A549 (cell line): ENCODE measurements around the gene COPG1.

Experiments
- CHD4 ChIP-seq: fragments of 200-600 bp; sonication (generic); IDR thresholded peaks from 2 replicates; pipeline ENCODE4 v1.6.1; 2016; ENCODE audit warnings: antibody characterized with exemption, mild to moderate bottlenecking, borderline replicate concordance
- NR3C1 ChIP-seq: fragments of >200 bp; sonication (Bioruptor Twin); formaldehyde crosslinking; IDR thresholded peaks from 3 replicates; pipeline ENCODE4 v1.6.1; 2017
- TP53 ChIP-seq: fragments of 250-450 bp; sonication (Bioruptor Pico); IDR thresholded peaks from 2 replicates; pipeline ENCODE4 v1.5.0; 2021; ENCODE audit warnings: mild to moderate bottlenecking, moderate library complexity
- ZFP36 ChIP-seq: fragments of 450-650 bp; IDR thresholded peaks from 2 replicates; pipeline ENCODE4 v1.6.1; 2014; ENCODE audit warnings: borderline replicate concordance; ENCODE audit not compliant: partially characterized antibody
- TF ChIP-seq, protein P1 (sequence below): fragments of >200 bp; sonication (Bioruptor Twin); formaldehyde crosslinking; IDR thresholded peaks from 3 replicates; pipeline ENCODE4 v1.5.1; 2016
- TF ChIP-seq, protein P2 (sequence below): IDR thresholded peaks from 2 replicates; pipeline ENCODE4 v1.6.1; 2012; ENCODE audit warnings: low read depth, borderline replicate concordance
- TF ChIP-seq, protein P3 (sequence below): fragments of 250-450 bp; sonication (Bioruptor Pico); IDR thresholded peaks from 2 replicates; pipeline ENCODE4 v1.5.0; 2021; ENCODE audit warnings: mild to moderate bottlenecking, moderate library complexity, borderline replicate concordance

DNA sequence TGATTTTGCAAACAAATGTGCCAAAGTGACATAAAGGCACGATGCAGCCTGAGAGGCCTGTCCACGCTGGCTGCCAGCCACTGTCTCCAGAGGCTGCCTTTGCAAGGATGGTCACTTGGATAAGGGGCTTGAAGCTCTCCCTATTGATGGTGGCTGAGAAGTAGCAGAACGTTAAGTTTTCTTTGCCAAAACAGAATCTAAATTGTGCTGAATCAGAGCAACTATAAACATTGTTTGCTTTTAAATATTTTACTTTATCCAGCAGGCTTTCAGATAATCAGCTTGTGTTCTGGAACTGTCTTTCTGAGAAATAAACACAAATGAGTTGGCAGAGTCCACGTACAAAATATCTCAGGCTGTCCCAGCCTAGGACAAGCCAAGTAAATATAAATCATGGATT, 41.9 kb upstream of the COPG1 start:
- TF ChIP-seq, protein P1, sequence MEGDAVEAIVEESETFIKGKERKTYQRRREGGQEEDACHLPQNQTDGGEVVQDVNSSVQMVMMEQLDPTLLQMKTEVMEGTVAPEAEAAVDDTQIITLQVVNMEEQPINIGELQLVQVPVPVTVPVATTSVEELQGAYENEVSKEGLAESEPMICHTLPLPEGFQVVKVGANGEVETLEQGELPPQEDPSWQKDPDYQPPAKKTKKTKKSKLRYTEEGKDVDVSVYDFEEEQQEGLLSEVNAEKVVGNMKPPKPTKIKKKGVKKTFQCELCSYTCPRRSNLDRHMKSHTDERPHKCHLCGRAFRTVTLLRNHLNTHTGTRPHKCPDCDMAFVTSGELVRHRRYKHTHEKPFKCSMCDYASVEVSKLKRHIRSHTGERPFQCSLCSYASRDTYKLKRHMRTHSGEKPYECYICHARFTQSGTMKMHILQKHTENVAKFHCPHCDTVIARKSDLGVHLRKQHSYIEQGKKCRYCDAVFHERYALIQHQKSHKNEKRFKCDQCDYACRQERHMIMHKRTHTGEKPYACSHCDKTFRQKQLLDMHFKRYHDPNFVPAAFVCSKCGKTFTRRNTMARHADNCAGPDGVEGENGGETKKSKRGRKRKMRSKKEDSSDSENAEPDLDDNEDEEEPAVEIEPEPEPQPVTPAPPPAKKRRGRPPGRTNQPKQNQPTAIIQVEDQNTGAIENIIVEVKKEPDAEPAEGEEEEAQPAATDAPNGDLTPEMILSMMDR = no peak
- TF ChIP-seq CHD4 = no peak
- no peak for TF ChIP-seq NR3C1
- no peak for TF ChIP-seq ZFP36
- TF ChIP-seq, protein P2, sequence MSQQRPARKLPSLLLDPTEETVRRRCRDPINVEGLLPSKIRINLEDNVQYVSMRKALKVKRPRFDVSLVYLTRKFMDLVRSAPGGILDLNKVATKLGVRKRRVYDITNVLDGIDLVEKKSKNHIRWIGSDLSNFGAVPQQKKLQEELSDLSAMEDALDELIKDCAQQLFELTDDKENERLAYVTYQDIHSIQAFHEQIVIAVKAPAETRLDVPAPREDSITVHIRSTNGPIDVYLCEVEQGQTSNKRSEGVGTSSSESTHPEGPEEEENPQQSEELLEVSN = no peak
- TF ChIP-seq, protein P3, sequence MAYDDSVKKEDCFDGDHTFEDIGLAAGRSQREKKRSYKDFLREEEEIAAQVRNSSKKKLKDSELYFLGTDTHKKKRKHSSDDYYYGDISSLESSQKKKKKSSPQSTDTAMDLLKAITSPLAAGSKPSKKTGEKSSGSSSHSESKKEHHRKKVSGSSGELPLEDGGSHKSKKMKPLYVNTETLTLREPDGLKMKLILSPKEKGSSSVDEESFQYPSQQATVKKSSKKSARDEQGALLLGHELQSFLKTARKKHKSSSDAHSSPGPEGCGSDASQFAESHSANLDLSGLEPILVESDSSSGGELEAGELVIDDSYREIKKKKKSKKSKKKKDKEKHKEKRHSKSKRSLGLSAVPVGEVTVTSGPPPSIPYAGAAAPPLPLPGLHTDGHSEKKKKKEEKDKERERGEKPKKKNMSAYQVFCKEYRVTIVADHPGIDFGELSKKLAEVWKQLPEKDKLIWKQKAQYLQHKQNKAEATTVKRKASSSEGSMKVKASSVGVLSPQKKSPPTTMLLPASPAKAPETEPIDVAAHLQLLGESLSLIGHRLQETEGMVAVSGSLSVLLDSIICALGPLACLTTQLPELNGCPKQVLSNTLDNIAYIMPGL = no peak
- no peak for TF ChIP-seq TP53 (CRISPR knock-in tag)
